ENCODE measurements around the gene TSPAN32. TPM values are rescaled to one million over a fixed set of nuclear protein-coding genes. Genes with fewer than 3 reads are reported as not detected.

TSPAN32 gene
- total and polyA plus RNA-seq, 4 experiments from 2014 or later, result 14.6 to 52.7 (median 45.9) TPM

GRCh38 chr11:2272946-2273280 lies 28.9 kb upstream of the TSPAN32 start:
- H3K4me1 Mint-ChIP-seq, result peaks cover 0 to 10% (median 6%) of the 10 kb centered on the region in 4 donors
- POLR2A ChIA-PET (ENCODE audit: partially characterized antibody), result no interaction called here
- H3K36me3 ChIP-seq (ENCODE audit: insufficient read depth, low read length), result no peaks in the 10 kb centered on the region
- H3K4me3 Mint-ChIP-seq, result peak overlapping the region in 2 of 8 donors; percentile 5 to 10
- H3K9me3 Mint-ChIP-seq, result peaks cover 0 to 2% (median 0%) of the 10 kb centered on the region in 8 donors
- no peak overlapping the region for H3K27ac Mint-ChIP-seq
- intact Hi-C loops (cut with micrococcal nuclease), result no loop called here
- peaks cover 11% of the 10 kb centered on the region for H3K27me3 ChIP-seq (ENCODE audit: insufficient read depth, low read length)
- no peak for DNase-seq
- no peaks in the 10 kb centered on the region for H3K9me3 ChIP-seq (ENCODE audit: control insufficient read depth in 1 of 2, low read length in 2 of 2)
- peaks cover 19% of the 10 kb centered on the region for H3K4me1 ChIP-seq (ENCODE audit: insufficient read depth, low read length)
- CTCF ChIA-PET (ENCODE audit: partially characterized antibody), result no interaction called here
- peaks cover 18 to 20% of the 10 kb centered on the region in 2 donors for H3K27me3 Mint-ChIP-seq
- H3K4me3 ChIP-seq (ENCODE audit: low read length in 2 of 2), result no peak overlapping the region
- no peak overlapping the region for H3K27ac ChIP-seq (ENCODE audit: low read depth, low read length)
- no peaks in the 10 kb centered on the region for H3K36me3 Mint-ChIP-seq

- Mint-ChIP-seq H3K27ac (no peak overlapping the region), H3K36me3 (no peaks in the 10 kb centered on the region), H3K27me3 (peaks cover 19 to 20% of the 10 kb centered on the region in 2 donors), H3K4me1 (peaks cover 0 to 8% (median 5%) of the 10 kb centered on the region in 4 donors), H3K9me3 (peaks cover 0 to 5% (median under 1%) of the 10 kb centered on the region in 8 donors), H3K4me3 (peak overlapping the region in 1 of 8 donors; percentile 10)
- Histone ChIP-seq H3K27ac (ENCODE audit: low read depth, low read length) (no peak overlapping the region), H3K9me3 (ENCODE audit: control insufficient read depth in 1 of 2, low read length in 2 of 2) (no peaks in the 10 kb centered on the region), H3K36me3 (ENCODE audit: insufficient read depth, low read length) (no peaks in the 10 kb centered on the region), H3K4me3 (ENCODE audit: low read length in 2 of 2) (no peak overlapping the region), H3K4me1 (ENCODE audit: insufficient read depth, low read length) (peaks cover 16% of the 10 kb centered on the region), H3K27me3 (ENCODE audit: insufficient read depth, low read length) (peaks cover 11% of the 10 kb centered on the region)
- intact Hi-C loops (cut with micrococcal nuclease), result no loop called here
- CTCF ChIA-PET (ENCODE audit: partially characterized antibody), result no interaction called here
- no peak for DNase-seq
- POLR2A ChIA-PET (ENCODE audit: partially characterized antibody), result no interaction called here
Observed at GRCh38 chr11:2273311-2273710, 28.5 kb upstream of the TSPAN32 start.

- peaks cover 7% of the 10 kb centered on the region for H3K27me3 ChIP-seq (ENCODE audit: insufficient read depth, low read length)
- H3K4me1 ChIP-seq (ENCODE audit: insufficient read depth, low read length), result peaks cover 12% of the 10 kb centered on the region
- no peak overlapping the region for H3K27ac ChIP-seq (ENCODE audit: low read depth, low read length)
- H3K9me3 Mint-ChIP-seq, result peaks cover 0 to 6% (median 2%) of the 10 kb centered on the region in 8 donors
- CTCF ChIA-PET (ENCODE audit: partially characterized antibody), result no interaction called here
- H3K4me3 ChIP-seq (ENCODE audit: low read length in 2 of 2), result no peak overlapping the region
- DNase-seq, result no peak
- no peaks in the 10 kb centered on the region for H3K9me3 ChIP-seq (ENCODE audit: control insufficient read depth in 1 of 2, low read length in 2 of 2)
- no peak overlapping the region for H3K4me3 Mint-ChIP-seq
- intact Hi-C loops (cut with micrococcal nuclease), result no loop called here
- H3K4me1 Mint-ChIP-seq, result peaks cover 0 to 4% (median 2%) of the 10 kb centered on the region in 4 donors
- H3K36me3 ChIP-seq (ENCODE audit: insufficient read depth, low read length), result no peaks in the 10 kb centered on the region
- POLR2A ChIA-PET (ENCODE audit: partially characterized antibody), result no interaction called here
- no peaks in the 10 kb centered on the region for H3K36me3 Mint-ChIP-seq
- H3K27me3 Mint-ChIP-seq, result peaks cover 16 to 17% of the 10 kb centered on the region in 2 donors
- H3K27ac Mint-ChIP-seq, result no peak overlapping the region
Observed at GRCh38 chr11:2273771-2274170, 28.0 kb upstream of the TSPAN32 start.

DNA sequence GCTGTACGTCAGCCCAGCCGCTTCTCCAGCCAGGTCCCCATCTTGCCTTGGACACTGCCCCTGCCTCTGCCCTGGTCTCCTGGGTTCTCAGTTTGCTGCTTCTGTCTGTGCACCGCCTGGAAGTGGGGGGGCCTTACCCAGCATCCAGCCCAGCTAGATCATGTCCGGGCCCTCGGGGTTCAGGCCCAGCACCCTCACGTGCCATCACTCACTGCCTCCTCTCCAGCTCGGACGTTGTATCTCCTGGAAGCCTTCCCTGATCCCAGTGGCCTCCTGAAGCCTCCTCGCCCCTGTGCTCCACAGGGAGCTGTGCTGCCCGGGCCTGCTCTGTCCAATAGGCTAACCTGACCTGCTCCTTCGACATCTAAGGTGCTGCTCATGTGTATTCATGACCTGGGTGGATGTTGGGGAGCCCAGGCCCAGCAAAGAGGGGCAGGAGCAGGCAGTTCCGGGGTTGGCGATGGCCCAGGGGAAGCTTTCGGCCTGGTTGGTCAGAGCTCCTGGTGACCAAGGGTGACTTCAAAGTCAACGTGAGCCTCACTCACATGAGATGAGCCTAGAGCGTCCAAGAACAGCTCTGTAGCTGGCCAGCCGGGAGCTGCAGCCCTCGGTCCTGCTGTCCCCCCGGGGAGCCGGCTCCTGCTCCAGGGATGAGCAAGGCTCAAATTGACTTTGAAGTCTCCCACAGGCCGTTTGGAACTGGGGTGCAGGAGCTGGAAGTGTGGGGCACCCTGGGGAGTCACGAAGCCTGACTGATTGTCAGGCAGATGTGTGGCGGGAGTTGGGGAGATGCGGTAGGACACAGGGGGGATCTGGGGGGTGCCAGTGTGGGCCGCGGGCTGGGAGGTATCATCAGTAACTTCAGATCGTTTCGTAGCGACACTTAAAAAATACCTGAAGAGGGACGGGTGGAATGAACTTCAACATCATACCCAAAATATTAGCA lies 26.2 kb upstream of the TSPAN32 start:
- Histone ChIP-seq H3K4me1 (ENCODE audit: insufficient read depth, low read length) (peaks cover 4% of the 10 kb centered on the region), H3K4me3 (ENCODE audit: low read length in 2 of 2) (no peak overlapping the region), H3K27ac (ENCODE audit: low read depth, low read length) (no peak overlapping the region), H3K9me3 (ENCODE audit: control insufficient read depth in 1 of 2, low read length in 2 of 2) (no peaks in the 10 kb centered on the region), H3K27me3 (ENCODE audit: insufficient read depth, low read length) (peaks cover 7% of the 10 kb centered on the region), H3K36me3 (ENCODE audit: insufficient read depth, low read length) (no peaks in the 10 kb centered on the region)
- ChIA-PET POLR2A (ENCODE audit: partially characterized antibody) (no interaction called here), CTCF (ENCODE audit: partially characterized antibody) (no interaction called here)
- DNase-seq, result no peak
- Mint-ChIP-seq H3K27ac (no peak overlapping the region), H3K9me3 (peaks cover 0 to 25% (median 17%) of the 10 kb centered on the region in 8 donors), H3K4me1 (peaks cover 0 to 1% (median under 1%) of the 10 kb centered on the region in 4 donors), H3K36me3 (peaks cover 0 to 7% of the 10 kb centered on the region in 2 donors), H3K4me3 (peak overlapping the region in 1 of 8 donors; percentile 66), H3K27me3 (peaks cover 14% of the 10 kb centered on the region in 2 donors)
- intact Hi-C loops (cut with micrococcal nuclease), result no loop called here

- POLR2A ChIA-PET (ENCODE audit: partially characterized antibody), result no interaction called here
- CTCF ChIA-PET (ENCODE audit: partially characterized antibody), result no interaction called here
- Mint-ChIP-seq H3K9me3 (peaks cover 0 to 33% (median 19%) of the 10 kb centered on the region in 8 donors), H3K27ac (no peak overlapping the region), H3K4me1 (no peaks in the 10 kb centered on the region), H3K4me3 (no peak overlapping the region), H3K27me3 (peaks cover 13 to 14% of the 10 kb centered on the region in 2 donors), H3K36me3 (peaks cover 0 to 7% of the 10 kb centered on the region in 2 donors)
- H3K27me3 ChIP-seq (ENCODE audit: insufficient read depth, low read length), result peaks cover 6% of the 10 kb centered on the region
- no peaks in the 10 kb centered on the region for H3K9me3 ChIP-seq (ENCODE audit: control insufficient read depth in 1 of 2, low read length in 2 of 2)
- no peak for DNase-seq
- no peak overlapping the region for H3K27ac ChIP-seq (ENCODE audit: low read depth, low read length)
- H3K4me3 ChIP-seq (ENCODE audit: low read length in 2 of 2), result no peak overlapping the region
- H3K4me1 ChIP-seq (ENCODE audit: insufficient read depth, low read length), result no peaks in the 10 kb centered on the region
- no peaks in the 10 kb centered on the region for H3K36me3 ChIP-seq (ENCODE audit: insufficient read depth, low read length)
- intact Hi-C loops (cut with micrococcal nuclease), result no loop called here
Observed at GRCh38 chr11:2276280-2277007, 25.4 kb upstream of the TSPAN32 start.

GRCh38 chr11:2277008-2277346 lies 24.8 kb upstream of the TSPAN32 start:
- H3K27ac ChIP-seq (ENCODE audit: low read depth, low read length), result no peak overlapping the region
- Mint-ChIP-seq H3K4me1 (no peaks in the 10 kb centered on the region), H3K27me3 (peaks cover 10% of the 10 kb centered on the region in 2 donors), H3K9me3 (peaks cover 0 to 38% (median 21%) of the 10 kb centered on the region in 8 donors), H3K36me3 (peaks cover 0 to 7% of the 10 kb centered on the region in 2 donors), H3K4me3 (no peak overlapping the region), H3K27ac (no peak overlapping the region)
- H3K4me3 ChIP-seq (ENCODE audit: low read length in 2 of 2), result no peak overlapping the region
- no peaks in the 10 kb centered on the region for H3K4me1 ChIP-seq (ENCODE audit: insufficient read depth, low read length)
- intact Hi-C loops (cut with micrococcal nuclease), result no loop called here
- DNase-seq, result no peak
- POLR2A ChIA-PET (ENCODE audit: partially characterized antibody), result no interaction called here
- peaks cover under 1% of the 10 kb centered on the region for H3K27me3 ChIP-seq (ENCODE audit: insufficient read depth, low read length)
- CTCF ChIA-PET (ENCODE audit: partially characterized antibody), result no interaction called here
- H3K9me3 ChIP-seq (ENCODE audit: control insufficient read depth in 1 of 2, low read length in 2 of 2), result no peaks in the 10 kb centered on the region
- no peaks in the 10 kb centered on the region for H3K36me3 ChIP-seq (ENCODE audit: insufficient read depth, low read length)

DNA sequence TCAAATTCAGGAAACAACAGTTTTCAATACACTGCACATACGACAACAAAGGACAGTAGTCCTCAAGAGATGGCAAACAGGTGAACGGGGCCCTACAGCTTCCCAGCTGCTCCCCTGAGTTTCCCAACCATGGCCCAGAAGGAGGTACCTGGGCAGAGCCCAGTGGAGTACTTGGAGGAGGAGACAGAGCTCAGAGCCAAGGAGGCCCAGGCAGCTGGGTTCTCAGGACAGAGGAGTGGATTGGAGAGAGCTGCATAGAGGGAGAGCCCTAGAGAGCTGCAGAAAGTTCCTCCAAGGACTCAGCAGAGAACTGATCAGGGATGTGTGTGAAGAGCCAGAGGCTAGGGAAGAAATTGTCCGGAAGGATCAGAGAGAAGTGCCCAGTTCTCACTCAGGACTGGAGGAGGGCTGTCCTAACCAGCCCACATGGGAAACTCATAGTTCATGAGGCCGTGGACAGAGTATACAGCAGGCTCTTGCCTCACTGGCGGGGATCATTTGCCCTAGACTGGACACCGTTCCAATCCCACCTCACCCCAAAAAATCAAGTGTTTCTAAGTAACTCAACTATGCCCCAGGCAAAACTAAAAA lies 23.8 kb upstream of the TSPAN32 start:
- Mint-ChIP-seq H3K4me1 (no peaks in the 10 kb centered on the region), H3K27me3 (peaks cover 7 to 10% of the 10 kb centered on the region in 2 donors), H3K4me3 (peak overlapping the region in 1 of 8 donors; percentile 29), H3K36me3 (peaks cover 0 to 9% of the 10 kb centered on the region in 2 donors), H3K9me3 (peaks cover 3 to 49% (median 28%) of the 10 kb centered on the region in 8 donors), H3K27ac (no peak overlapping the region)
- Histone ChIP-seq H3K9me3 (ENCODE audit: control insufficient read depth in 1 of 2, low read length in 2 of 2) (no peaks in the 10 kb centered on the region), H3K27me3 (ENCODE audit: insufficient read depth, low read length) (no peaks in the 10 kb centered on the region), H3K4me1 (ENCODE audit: insufficient read depth, low read length) (no peaks in the 10 kb centered on the region), H3K4me3 (ENCODE audit: low read length in 2 of 2) (no peak overlapping the region), H3K27ac (ENCODE audit: low read depth, low read length) (no peak overlapping the region), H3K36me3 (ENCODE audit: insufficient read depth, low read length) (no peaks in the 10 kb centered on the region)
- ChIA-PET POLR2A (ENCODE audit: partially characterized antibody) (no interaction called here), CTCF (ENCODE audit: partially characterized antibody) (interaction anchor here (1.4 kb wide), 1 partner anchor 19 kb away, joined by 3 read pairs; no protein-coding TSS in a partner anchor)
- intact Hi-C loops (cut with micrococcal nuclease), result no loop called here
- DNase-seq, result no peak
